Neural progenitor cell (in vitro differentiated cells): ENCODE data around the gene CNTROB. TPM values are rescaled to one million over a fixed set of nuclear protein-coding genes. Genes with fewer than 3 reads are reported as not detected.

Experiments
- DNase-seq: peaks from one replicate; pipeline ENCODE4 v3.0.0-alpha.2; 2016; ENCODE audit warnings: low spot score
- H2AFZ ChIP-seq: fragments of 200-600 bp; sonication (generic); replicated peaks from 2 replicates; pipeline ENCODE4 v1.6.1; 2016; ENCODE audit warnings: antibody characterized with exemption
- H3F3A ChIP-seq: fragments of 200-600 bp; sonication (generic); 2 replicates; pipeline ENCODE4 v1.6.1; 2016; ENCODE audit warnings: antibody characterized with exemption, low read depth
- H3K27ac ChIP-seq: fragments of 200-600 bp; sonication (generic); 2 replicates; pipeline ENCODE4 v1.5.1; 2016; ENCODE audit warnings: mild to moderate bottlenecking
- H3K27me3 ChIP-seq: fragments of 200-600 bp; sonication (generic); 2 replicates; pipeline ENCODE4 v1.6.1; 2016; ENCODE audit warnings: mild to moderate bottlenecking, moderate library complexity
- H3K36me3 ChIP-seq: fragments of 200-600 bp; sonication (generic); 2 replicates; pipeline ENCODE4 v1.5.1; 2016
- H3K4me1 ChIP-seq: fragments of 200-600 bp; sonication (generic); 2 replicates; pipeline ENCODE4 v1.6.1; 2016; ENCODE audit warnings: mixed run types
- H3K4me2 ChIP-seq: fragments of 200-600 bp; sonication (generic); 2 replicates; pipeline ENCODE4 v1.6.1; 2016
- H3K4me3 ChIP-seq: fragments of 200-600 bp; sonication (generic); 2 replicates; pipeline ENCODE4 v1.5.1; 2016
- H3K79me2 ChIP-seq: fragments of 200-600 bp; sonication (generic); 2 replicates; pipeline ENCODE4 v1.6.1; 2016; ENCODE audit warnings: low read depth
- H3K9ac ChIP-seq: fragments of 200-600 bp; sonication (generic); 2 replicates; pipeline ENCODE4 v1.6.1; 2016
- H3K9me3 ChIP-seq: fragments of 200-600 bp; sonication (generic); 2 replicates; pipeline ENCODE4 v1.5.1; 2016; ENCODE audit warnings: low read depth
- H4K20me1 ChIP-seq: fragments of 200-600 bp; sonication (generic); 2 replicates; pipeline ENCODE4 v1.6.1; 2016; ENCODE audit warnings: low read depth
- H3K27ac Mint-ChIP-seq: 3 replicates; pipeline ENCODE4 v1.8.0; 2021; ENCODE audit warnings: mixed read lengths
- H3K27me3 Mint-ChIP-seq: 2 replicates; pipeline ENCODE4 v1.8.0; 2022; ENCODE audit warnings: low read depth, mild to moderate bottlenecking, inconsistent platforms, moderate library complexity, mixed read lengths; ENCODE audit not compliant: insufficient read depth
- H3K36me3 Mint-ChIP-seq: 3 replicates; pipeline ENCODE4 v1.8.0; 2021; ENCODE audit warnings: mixed read lengths
- H3K4me1 Mint-ChIP-seq: 3 replicates; pipeline ENCODE4 v1.8.0; 2021; ENCODE audit warnings: mixed read lengths
- H3K4me3 Mint-ChIP-seq: 3 replicates; pipeline ENCODE4 v1.8.0; 2021; ENCODE audit warnings: mild to moderate bottlenecking, moderate library complexity, mixed read lengths
- H3K9me3 Mint-ChIP-seq: 3 replicates; pipeline ENCODE4 v1.8.0; 2020; ENCODE audit warnings: mixed read lengths
- CTCF ChIP-seq: fragments of 200-600 bp; sonication (generic); IDR thresholded peaks from 2 replicates; pipeline ENCODE4 v1.5.1; 2017; ENCODE audit warnings: antibody characterized with exemption, mild to moderate bottlenecking
- EZH2 ChIP-seq: fragments of 200-600 bp; sonication (generic); IDR thresholded peaks from 2 replicates; pipeline ENCODE4 v1.6.1; 2017; ENCODE audit warnings: antibody characterized with exemption, mild to moderate bottlenecking, moderate library complexity
- EZH2phosphoT487 ChIP-seq: fragments of 200-600 bp; sonication (generic); IDR thresholded peaks from 2 replicates; pipeline ENCODE4 v1.6.1; 2017; ENCODE audit warnings: antibody characterized with exemption
- total RNA-seq: library from RNA; depleted of rRNA; stranded (reverse); fragments of >200 nt; gene quantifications from 2 replicates; pipeline ENCODE4 v1.2.3, GENCODE V29; 2015; ENCODE audit warnings: low replicate concordance

The CNTROB gene
- total RNA-seq, 1 donor from 2014 or later, result 21.2 TPM

DNA sequence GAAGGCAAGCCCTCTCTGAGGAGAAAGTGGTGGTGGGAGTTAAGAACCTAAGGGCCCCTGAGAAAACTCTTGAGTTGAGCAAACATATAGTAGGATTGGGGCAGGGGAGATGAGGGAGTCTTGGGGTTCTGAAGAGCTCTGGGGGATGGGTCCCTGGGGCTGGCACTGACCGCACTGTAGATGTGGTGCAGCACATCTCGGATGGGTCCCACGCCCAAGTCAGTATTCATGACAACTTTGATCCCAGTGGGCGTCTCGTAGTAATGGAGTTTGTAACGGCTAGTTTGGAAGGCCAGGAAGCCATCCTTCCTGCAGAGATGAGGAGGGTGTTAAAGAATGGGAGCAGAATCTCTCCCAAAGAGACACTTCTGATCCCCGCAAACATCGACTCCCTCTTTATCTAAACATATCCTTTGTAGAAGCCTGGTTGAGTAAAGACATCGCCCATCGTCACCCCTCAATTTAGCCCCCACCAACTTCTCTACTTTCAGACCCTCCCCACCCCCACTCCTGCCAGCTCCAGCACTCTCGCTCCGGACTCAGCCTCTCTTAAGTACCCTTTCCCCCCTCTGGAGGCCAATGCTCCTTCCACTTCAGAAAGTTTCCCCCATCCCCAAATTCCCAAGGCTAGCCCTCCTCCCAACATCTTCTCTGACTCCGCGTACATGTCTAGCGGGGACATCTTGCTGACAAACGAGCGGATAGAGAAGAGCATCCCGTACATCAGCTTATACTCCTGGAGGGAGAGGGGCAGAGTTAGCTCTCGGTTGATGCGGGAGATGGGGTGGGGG is 970 bp upstream of the CNTROB start:
- Histone ChIP-seq H2AFZ (peak overlapping the region; percentile 46), H3K4me3 (peak overlapping the region; percentile 73), H3K79me2 (peaks cover 10% of the 10 kb centered on the region), H3K4me1 (peaks cover 9% of the 10 kb centered on the region), H3F3A (no peaks in the 10 kb centered on the region), H3K27me3 (peaks cover 36% of the 10 kb centered on the region), H3K9ac (peak overlapping the region; percentile 25), H3K9me3 (no peaks in the 10 kb centered on the region), H3K4me2 (peak overlapping the region; percentile 88), H3K36me3 (no peaks in the 10 kb centered on the region), H4K20me1 (peaks cover 21% of the 10 kb centered on the region), H3K27ac (no peak overlapping the region)
- Mint-ChIP-seq H3K27me3 (peaks cover 8% of the 10 kb centered on the region), H3K4me3 (peak overlapping the region; percentile 99), H3K9me3 (no peaks in the 10 kb centered on the region), H3K36me3 (peaks cover 11% of the 10 kb centered on the region), H3K4me1 (peaks cover 50% of the 10 kb centered on the region), H3K27ac (no peak overlapping the region)
- TF ChIP-seq EZH2, result no peak
- TF ChIP-seq CTCF, result no peak
- TF ChIP-seq EZH2phosphoT487, result no peak
- DNase-seq, result no peak

DNA sequence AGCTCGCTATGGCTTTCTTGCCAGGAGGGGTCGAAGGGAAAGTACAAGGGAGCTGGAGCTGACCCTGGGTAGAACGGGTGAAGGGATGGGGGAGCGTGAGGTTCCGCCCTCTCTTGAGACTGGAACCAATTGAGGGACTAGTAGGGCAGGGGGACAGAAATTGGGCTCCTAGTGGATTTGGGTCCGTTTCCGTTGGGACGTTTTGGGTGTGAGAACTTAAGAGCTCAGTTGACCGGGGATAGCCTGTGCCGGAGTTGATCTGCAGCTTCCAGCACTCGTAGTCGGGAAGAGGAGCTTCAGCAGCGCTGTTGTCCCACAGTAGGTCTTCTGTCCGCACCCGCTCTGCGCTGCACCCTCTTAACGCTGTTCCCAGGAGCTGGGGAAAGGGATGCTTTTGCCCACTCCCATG is 481 bp downstream of the CNTROB start:
- H3F3A ChIP-seq, result no peaks in the 10 kb centered on the region
- DNase-seq, result peak; percentile 59
- H3K4me1 Mint-ChIP-seq, result peaks cover 50% of the 10 kb centered on the region
- H3K4me2 ChIP-seq, result peak overlapping the region; percentile 86
- TF ChIP-seq CTCF (no peak), EZH2phosphoT487 (no peak), EZH2 (no peak)
- no peaks in the 10 kb centered on the region for H3K36me3 ChIP-seq
- peaks cover 22% of the 10 kb centered on the region for H3K27me3 ChIP-seq
- peaks cover 7% of the 10 kb centered on the region for H3K27me3 Mint-ChIP-seq
- peaks cover 22% of the 10 kb centered on the region for H3K36me3 Mint-ChIP-seq
- peaks cover 10% of the 10 kb centered on the region for H3K79me2 ChIP-seq
- H3K27ac Mint-ChIP-seq, result peak overlapping the region; percentile 97
- peak overlapping the region; percentile 99 for H3K4me3 Mint-ChIP-seq
- H3K27ac ChIP-seq, result no peak overlapping the region
- H3K9me3 Mint-ChIP-seq, result no peaks in the 10 kb centered on the region
- peak overlapping the region; percentile 63 for H3K9ac ChIP-seq
- peak overlapping the region; percentile 73 for H3K4me3 ChIP-seq
- H3K4me1 ChIP-seq, result peaks cover 9% of the 10 kb centered on the region
- H4K20me1 ChIP-seq, result peaks cover 21% of the 10 kb centered on the region
- no peaks in the 10 kb centered on the region for H3K9me3 ChIP-seq
- peak overlapping the region; percentile 79 for H2AFZ ChIP-seq

DNA sequence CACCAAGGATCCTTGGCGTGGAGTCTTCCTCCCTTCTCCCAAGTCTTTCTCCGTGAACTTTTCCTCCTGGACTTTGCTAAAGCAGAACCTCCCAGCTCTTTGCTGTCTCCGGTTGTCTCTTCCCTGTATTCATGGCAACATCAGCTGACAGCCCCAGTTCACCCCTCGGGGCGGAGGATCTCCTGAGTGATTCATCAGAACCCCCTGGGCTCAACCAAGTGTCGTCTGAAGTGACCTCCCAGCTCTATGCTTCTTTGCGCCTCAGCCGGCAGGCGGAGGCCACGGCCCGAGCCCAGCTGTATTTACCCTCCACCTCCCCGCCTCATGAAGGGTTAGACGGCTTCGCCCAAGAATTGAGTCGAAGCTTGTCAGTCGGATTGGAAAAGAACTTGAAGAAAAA is 943 bp downstream of the CNTROB start:
- no peak for TF ChIP-seq EZH2phosphoT487
- Histone ChIP-seq H3F3A (no peaks in the 10 kb centered on the region), H3K4me1 (peaks cover 9% of the 10 kb centered on the region), H4K20me1 (peaks cover 21% of the 10 kb centered on the region), H3K9me3 (no peaks in the 10 kb centered on the region), H3K79me2 (peaks cover 10% of the 10 kb centered on the region), H3K36me3 (no peaks in the 10 kb centered on the region), H3K4me3 (peak overlapping the region; percentile 73), H3K27me3 (peaks cover 17% of the 10 kb centered on the region), H2AFZ (no peak overlapping the region), H3K9ac (peak overlapping the region; percentile 63), H3K27ac (no peak overlapping the region), H3K4me2 (peak overlapping the region; percentile 86)
- Mint-ChIP-seq H3K9me3 (no peaks in the 10 kb centered on the region), H3K4me1 (peaks cover 49% of the 10 kb centered on the region), H3K4me3 (peak overlapping the region; percentile 99), H3K27ac (peak overlapping the region; percentile 97), H3K27me3 (peaks cover 7% of the 10 kb centered on the region), H3K36me3 (peaks cover 21% of the 10 kb centered on the region)
- peak; percentile 67 for DNase-seq

GRCh38 chr17:7935859-7936258 is 3.9 kb downstream of the CNTROB start:
- H3K36me3 ChIP-seq, result no peaks in the 10 kb centered on the region
- Mint-ChIP-seq H3K27me3 (peaks cover 3% of the 10 kb centered on the region), H3K4me1 (peaks cover 35% of the 10 kb centered on the region), H3K4me3 (no peak overlapping the region), H3K36me3 (peaks cover 27% of the 10 kb centered on the region), H3K9me3 (no peaks in the 10 kb centered on the region), H3K27ac (no peak overlapping the region)
- peaks cover 9% of the 10 kb centered on the region for H3K4me1 ChIP-seq
- no peak overlapping the region for H3K4me3 ChIP-seq
- H4K20me1 ChIP-seq, result peaks cover 14% of the 10 kb centered on the region
- H2AFZ ChIP-seq, result no peak overlapping the region
- no peak overlapping the region for H3K4me2 ChIP-seq
- DNase-seq, result no peak
- no peaks in the 10 kb centered on the region for H3K27me3 ChIP-seq
- H3K27ac ChIP-seq, result no peak overlapping the region
- H3F3A ChIP-seq, result no peaks in the 10 kb centered on the region
- peaks cover 10% of the 10 kb centered on the region for H3K79me2 ChIP-seq
- no peak overlapping the region for H3K9ac ChIP-seq
- H3K9me3 ChIP-seq, result no peaks in the 10 kb centered on the region
- TF ChIP-seq EZH2phosphoT487, result no peak
- TF ChIP-seq CTCF, result no peak
- no peak for TF ChIP-seq EZH2
